ENCODE results near the gene CLCF1.

The CLCF1 gene

DNA sequence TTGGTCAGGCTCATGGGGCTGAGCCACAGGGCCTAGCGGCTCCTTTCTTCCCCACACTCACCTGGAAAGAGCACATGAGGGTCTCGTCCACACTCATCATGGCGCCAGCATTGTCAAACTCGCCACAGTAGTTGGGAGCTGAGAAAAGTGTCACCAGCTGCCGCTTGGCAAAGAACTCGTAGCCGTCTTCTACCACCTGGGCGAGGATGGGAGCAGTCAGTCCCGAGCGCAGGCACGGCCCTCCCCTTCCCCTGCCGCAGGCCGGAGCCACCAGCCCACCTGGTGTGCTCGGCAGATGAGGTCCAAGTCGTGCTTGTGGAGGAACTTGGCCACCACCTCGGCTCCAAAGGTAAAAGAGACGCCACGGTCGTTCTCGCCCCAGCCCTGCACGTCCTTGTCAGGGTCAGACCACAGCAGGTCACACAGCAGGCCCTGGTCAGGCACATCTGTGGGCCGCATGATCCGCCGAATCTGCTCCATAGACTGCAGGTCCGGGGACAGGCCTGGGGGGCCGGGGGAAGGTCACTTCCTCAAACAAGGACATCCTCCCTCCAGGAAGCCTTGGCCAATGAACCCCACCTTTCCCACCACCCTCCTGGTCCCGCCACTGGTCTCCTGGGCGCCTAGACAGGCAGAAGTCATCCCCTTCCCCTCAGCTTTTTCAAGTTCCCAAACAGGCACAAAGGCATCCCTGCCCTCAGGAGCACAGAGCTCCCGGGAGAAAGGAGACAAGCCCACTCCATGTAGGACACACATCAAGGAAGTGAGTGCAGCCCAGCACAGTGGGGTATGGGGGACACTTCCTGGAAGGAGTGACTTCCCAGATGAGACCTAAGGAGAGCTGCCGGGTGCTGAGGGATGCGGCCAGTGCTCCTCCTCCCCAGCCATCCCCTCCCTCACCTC is 25.5 kb upstream of the CLCF1 start:
- Histone ChIP-seq H3K27me3 (ENCODE audit: insufficient read depth, low read length) (no peaks in the 10 kb centered on the region), H3K27ac (ENCODE audit: low read depth, low read length, poor library complexity, severe bottlenecking) (peak overlapping the region; percentile 50), H3K9me2 (ENCODE audit: low read depth, low read length) (no peaks in the 10 kb centered on the region), H3K9me3 (ENCODE audit: low read length) (no peaks in the 10 kb centered on the region), H3K4me1 (ENCODE audit: insufficient read depth, low read length, severe bottlenecking) (peaks cover 64% of the 10 kb centered on the region), H2AFZ (ENCODE audit: low read length) (no peak overlapping the region), H3K9ac (ENCODE audit: low read length) (peak overlapping the region; percentile 30; the same call in 1 of the 2 replicates), H4K20me1 (ENCODE audit: insufficient read depth, low read length) (no peaks in the 10 kb centered on the region), H3F3A (ENCODE audit: insufficient read depth, low read length) (no peaks in the 10 kb centered on the region; the same call in 1 of the 2 replicates), H3K79me2 (ENCODE audit: insufficient read depth, low read length) (peaks cover 9% of the 10 kb centered on the region; the same call in 1 of the 2 replicates), H3K4me2 (ENCODE audit: low read length) (peak overlapping the region; percentile 96), H3K4me3 (ENCODE audit: low read depth, low read length, poor library complexity, severe bottlenecking) (peak overlapping the region; percentile 94), H3K36me3 (ENCODE audit: insufficient read depth, low read length) (peaks cover 53% of the 10 kb centered on the region)
- TF ChIP-seq CTCF (IDR thresholded peaks at IDR 0.05; ENCODE audit: low read length), result no peak
- TF ChIP-seq EZH2 (IDR thresholded peaks at IDR 0.05; ENCODE audit: borderline replicate concordance, low read length), result no peak

GRCh38 chr11:67397986-67398660 is 24.7 kb upstream of the CLCF1 start:
- peak overlapping the region; percentile 50 for H3K27ac ChIP-seq (ENCODE audit: low read depth, low read length, poor library complexity, severe bottlenecking)
- peaks cover 61% of the 10 kb centered on the region for H3K4me1 ChIP-seq (ENCODE audit: insufficient read depth, low read length, severe bottlenecking)
- peaks cover 59% of the 10 kb centered on the region for H3K36me3 ChIP-seq (ENCODE audit: insufficient read depth, low read length)
- H3K79me2 ChIP-seq (ENCODE audit: insufficient read depth, low read length), result peaks cover 9% of the 10 kb centered on the region; the same call in 1 of the 2 replicates
- H3K27me3 ChIP-seq (ENCODE audit: insufficient read depth, low read length), result no peaks in the 10 kb centered on the region
- H3K4me2 ChIP-seq (ENCODE audit: low read length), result peak overlapping the region; percentile 96; the same call in 1 of the 2 replicates
- no peak overlapping the region; the same call in 1 of the 2 replicates for H3K9ac ChIP-seq (ENCODE audit: low read length)
- H3F3A ChIP-seq (ENCODE audit: insufficient read depth, low read length), result no peaks in the 10 kb centered on the region; the same call in 1 of the 2 replicates
- no peak overlapping the region for H3K4me3 ChIP-seq (ENCODE audit: low read depth, low read length, poor library complexity, severe bottlenecking)
- H2AFZ ChIP-seq (ENCODE audit: low read length), result no peak overlapping the region
- H3K9me2 ChIP-seq (ENCODE audit: low read depth, low read length), result no peaks in the 10 kb centered on the region
- H4K20me1 ChIP-seq (ENCODE audit: insufficient read depth, low read length), result no peaks in the 10 kb centered on the region
- TF ChIP-seq CTCF (IDR thresholded peaks at IDR 0.05; ENCODE audit: low read length) (no peak), EZH2 (IDR thresholded peaks at IDR 0.05; ENCODE audit: borderline replicate concordance, low read length) (no peak)
- H3K9me3 ChIP-seq (ENCODE audit: low read length), result no peaks in the 10 kb centered on the region

GRCh38 chr11:67397536-67397935 is 24.1 kb upstream of the CLCF1 start:
- H3K9ac ChIP-seq (ENCODE audit: low read length), result no peak overlapping the region; the same call in 1 of the 2 replicates
- peaks cover 59% of the 10 kb centered on the region for H3K36me3 ChIP-seq (ENCODE audit: insufficient read depth, low read length)
- TF ChIP-seq EZH2 (IDR thresholded peaks at IDR 0.05; ENCODE audit: borderline replicate concordance, low read length) (no peak), CTCF (IDR thresholded peaks at IDR 0.05; ENCODE audit: low read length) (no peak)
- H3K9me2 ChIP-seq (ENCODE audit: low read depth, low read length), result no peaks in the 10 kb centered on the region
- H4K20me1 ChIP-seq (ENCODE audit: insufficient read depth, low read length), result no peaks in the 10 kb centered on the region
- peaks cover 59% of the 10 kb centered on the region for H3K4me1 ChIP-seq (ENCODE audit: insufficient read depth, low read length, severe bottlenecking)
- no peaks in the 10 kb centered on the region for H3K27me3 ChIP-seq (ENCODE audit: insufficient read depth, low read length)
- peak overlapping the region; percentile 50 for H3K27ac ChIP-seq (ENCODE audit: low read depth, low read length, poor library complexity, severe bottlenecking)
- no peaks in the 10 kb centered on the region; the same call in 1 of the 2 replicates for H3F3A ChIP-seq (ENCODE audit: insufficient read depth, low read length)
- H3K4me2 ChIP-seq (ENCODE audit: low read length), result no peak overlapping the region; the same call in 1 of the 2 replicates
- H3K4me3 ChIP-seq (ENCODE audit: low read depth, low read length, poor library complexity, severe bottlenecking), result no peak overlapping the region
- no peak overlapping the region for H2AFZ ChIP-seq (ENCODE audit: low read length)
- peaks cover 9% of the 10 kb centered on the region; the same call in 1 of the 2 replicates for H3K79me2 ChIP-seq (ENCODE audit: insufficient read depth, low read length)
- H3K9me3 ChIP-seq (ENCODE audit: low read length), result no peaks in the 10 kb centered on the region

Data from OCI-LY1 (cell line).